Parathyroid adenoma (tissue), 2 donors: ENCODE data around the gene NUP133.

Experiments
- H2AFZ ChIP-seq: fragments of 300-600 bp; sonication (generic); one replicate; pipeline ENCODE4 v1.7.0; 2017; ENCODE audit warnings: antibody characterized with exemption, mild to moderate bottlenecking
- H3K27ac ChIP-seq: fragments of 300-600 bp; sonication (generic); one replicate; pipeline ENCODE4 v1.7.0; 2017
- H3K27me3 ChIP-seq: fragments of 300-600 bp; sonication (generic); one replicate; pipeline ENCODE4 v1.7.0; 2017; ENCODE audit warnings: low read length; ENCODE audit not compliant: control insufficient read depth, insufficient read depth
- H3K36me3 ChIP-seq: fragments of 300-600 bp; sonication (generic); one replicate; pipeline ENCODE4 v1.7.0; 2017; ENCODE audit warnings: low read length; ENCODE audit not compliant: control insufficient read depth, insufficient read depth
- H3K4me1 ChIP-seq: fragments of 300-600 bp; sonication (generic); one replicate; pipeline ENCODE4 v1.7.0; 2017; ENCODE audit warnings: control low read depth
- H3K4me2 ChIP-seq: fragments of 300-600 bp; sonication (generic); one replicate; pipeline ENCODE4 v1.7.0; 2017; ENCODE audit warnings: low read length
- H3K4me3 ChIP-seq: fragments of 300-600 bp; sonication (generic); one replicate; pipeline ENCODE4 v1.7.0; 2017; ENCODE audit warnings: low read depth, low read length
- H3K79me2 ChIP-seq: fragments of 300-600 bp; sonication (generic); one replicate; pipeline ENCODE4 v1.7.0; 2017; ENCODE audit warnings: control low read depth
- H3K9ac ChIP-seq: fragments of 300-600 bp; sonication (generic); one replicate; pipeline ENCODE4 v1.7.0; 2017; ENCODE audit warnings: mild to moderate bottlenecking
- H3K9me3 ChIP-seq: fragments of 300-600 bp; sonication (generic); one replicate; pipeline ENCODE4 v1.7.0; 2017; ENCODE audit warnings: low read length; ENCODE audit not compliant: control insufficient read depth
- CTCF ChIP-seq: fragments of 300-600 bp; sonication (generic); IDR thresholded peaks from one replicate; pipeline ENCODE4 v1.7.0; 2017; ENCODE audit warnings: antibody characterized with exemption, mild to moderate bottlenecking
- donor health status: primary hyperparathyroidism.

NUP133 gene

DNA sequence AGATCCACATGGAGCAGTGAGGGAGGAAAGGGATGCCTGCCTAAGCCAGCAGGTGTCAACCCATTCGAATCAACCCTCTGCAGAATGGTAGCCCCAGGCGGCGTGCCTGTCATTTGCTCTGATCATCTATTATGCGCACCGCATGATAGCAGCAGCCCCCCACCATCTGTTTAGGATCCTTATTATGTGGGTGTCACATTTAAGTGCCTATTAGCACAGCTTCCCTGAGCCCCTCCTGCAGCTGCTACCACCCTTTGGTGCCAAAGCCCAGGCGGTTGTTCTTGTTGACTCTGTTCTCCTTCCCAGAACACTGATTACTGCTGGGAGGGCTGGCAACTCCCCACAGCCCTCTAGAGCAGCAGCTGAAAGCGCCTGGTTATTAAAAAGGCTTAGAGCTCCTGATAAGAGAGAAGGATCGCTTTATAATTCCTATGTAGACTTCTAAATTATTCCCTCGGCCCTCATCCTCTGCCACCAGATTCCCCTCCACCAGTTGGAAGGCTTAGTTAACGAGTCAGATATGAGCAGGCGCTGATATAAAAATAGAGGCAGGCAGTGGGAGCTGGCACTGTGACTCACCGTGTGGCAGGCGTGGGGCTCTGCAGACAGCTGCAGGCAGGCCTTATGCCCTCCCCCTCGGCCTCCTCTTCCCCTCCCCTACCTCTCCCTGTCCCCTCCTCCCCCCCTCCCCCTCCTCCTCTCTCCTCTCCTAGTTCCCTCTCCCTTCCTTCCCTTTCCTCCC is 97.3 kb downstream of the NUP133 start:
- Histone ChIP-seq H3K9me3 (no peaks in the 10 kb centered on the region), H2AFZ (no peak overlapping the region), H3K36me3 (no peaks in the 10 kb centered on the region), H3K4me3 (no peak overlapping the region), H3K9ac (no peak overlapping the region), H3K79me2 (no peaks in the 10 kb centered on the region), H3K27me3 (peaks cover 14% of the 10 kb centered on the region), H3K27ac (no peak overlapping the region), H3K4me1 (no peaks in the 10 kb centered on the region), H3K4me2 (no peak overlapping the region)
- TF ChIP-seq CTCF, result no peak

GRCh38 chr1:229410370-229410691 is 97.8 kb downstream of the NUP133 start:
- no peaks in the 10 kb centered on the region for H3K36me3 ChIP-seq
- no peak overlapping the region for H3K9ac ChIP-seq
- H3K27me3 ChIP-seq, result peaks cover 14% of the 10 kb centered on the region
- no peak for TF ChIP-seq CTCF
- H3K9me3 ChIP-seq, result no peaks in the 10 kb centered on the region
- H3K27ac ChIP-seq, result no peak overlapping the region
- H3K4me1 ChIP-seq, result no peaks in the 10 kb centered on the region
- H3K4me3 ChIP-seq, result no peak overlapping the region
- no peak overlapping the region for H3K4me2 ChIP-seq
- H3K79me2 ChIP-seq, result no peaks in the 10 kb centered on the region
- no peak overlapping the region for H2AFZ ChIP-seq

DNA sequence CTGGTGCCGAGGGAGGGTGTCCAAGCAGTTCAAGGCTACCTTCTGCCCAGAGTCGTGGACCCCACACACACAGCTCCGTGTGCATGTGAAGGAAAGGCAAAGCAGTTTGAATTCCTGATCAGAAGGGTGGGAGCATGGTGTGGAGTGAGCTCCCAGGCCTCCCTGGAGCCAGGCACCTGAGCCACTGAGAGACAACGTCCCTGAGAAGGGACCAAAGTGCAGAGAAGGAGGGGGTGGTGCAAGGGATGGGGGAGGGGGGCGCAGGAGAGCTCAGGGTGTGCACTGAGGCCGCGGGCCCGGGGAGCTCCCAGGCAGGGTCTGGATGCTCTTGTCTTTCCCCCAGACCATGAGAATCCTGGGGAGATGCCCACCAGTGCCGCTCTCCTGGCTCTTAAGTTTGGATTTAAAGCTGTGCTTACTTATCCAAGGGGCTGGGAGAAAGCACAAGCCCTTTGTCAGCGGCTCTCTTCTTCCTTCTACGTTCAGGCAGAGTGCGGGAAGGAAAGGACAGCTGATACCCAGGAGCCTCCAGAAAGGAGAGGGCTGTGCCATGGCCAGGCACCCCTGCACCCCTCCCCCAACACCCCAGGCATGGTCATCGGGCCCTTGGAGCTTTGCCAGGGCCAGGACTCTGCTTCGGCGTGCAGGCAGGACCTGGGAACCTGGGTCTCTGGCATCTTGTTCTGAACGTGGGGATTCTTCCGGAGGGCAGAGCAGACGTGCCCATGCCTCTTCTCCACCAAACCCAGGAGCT is 98.3 kb downstream of the NUP133 start:
- H3K27me3 ChIP-seq, result peaks cover 14% of the 10 kb centered on the region
- H3K79me2 ChIP-seq, result no peaks in the 10 kb centered on the region
- no peak overlapping the region for H3K9ac ChIP-seq
- no peak overlapping the region for H2AFZ ChIP-seq
- H3K27ac ChIP-seq, result no peak overlapping the region
- no peaks in the 10 kb centered on the region for H3K4me1 ChIP-seq
- no peak for TF ChIP-seq CTCF
- no peak overlapping the region for H3K4me3 ChIP-seq
- no peak overlapping the region for H3K4me2 ChIP-seq
- H3K9me3 ChIP-seq, result no peaks in the 10 kb centered on the region
- no peaks in the 10 kb centered on the region for H3K36me3 ChIP-seq

DNA sequence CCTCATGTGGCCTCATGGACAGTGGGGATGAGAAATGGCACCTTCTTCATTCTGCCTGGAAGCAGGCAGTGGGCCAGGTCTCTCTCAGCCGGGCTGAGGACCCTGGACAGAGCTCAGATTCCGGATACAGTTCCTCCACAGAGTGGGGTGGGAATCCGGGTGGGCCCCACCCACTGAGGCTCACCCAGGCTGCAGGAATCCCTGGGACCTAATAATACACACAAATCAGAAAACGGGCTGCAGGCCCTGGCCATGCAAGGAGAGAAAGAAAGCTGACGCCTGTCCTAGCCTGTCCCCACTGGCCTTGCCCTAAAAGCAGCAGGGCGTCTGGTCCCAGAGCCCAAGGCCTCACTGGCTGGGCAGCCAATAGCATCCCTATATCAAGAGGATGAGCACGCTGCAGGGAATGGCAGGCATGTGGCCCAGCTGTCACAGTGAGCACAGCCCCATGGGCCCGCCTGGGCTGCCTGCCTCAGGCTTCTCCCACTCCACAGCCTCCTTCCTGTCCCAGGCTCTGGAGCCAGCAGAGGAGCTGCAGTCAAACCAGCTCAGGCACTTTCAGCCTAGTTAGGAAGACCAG is 99.6 kb downstream of the NUP133 start:
- Histone ChIP-seq H3K4me3 (no peak overlapping the region), H3K4me1 (no peaks in the 10 kb centered on the region), H3K4me2 (no peak overlapping the region), H3K9me3 (no peaks in the 10 kb centered on the region), H2AFZ (no peak overlapping the region), H3K79me2 (no peaks in the 10 kb centered on the region), H3K27ac (no peak overlapping the region), H3K9ac (no peak overlapping the region), H3K36me3 (no peaks in the 10 kb centered on the region), H3K27me3 (peaks cover 14% of the 10 kb centered on the region)
- TF ChIP-seq CTCF, result no peak
